ENCODE results near the gene PIGH. TPM values are rescaled to one million over a fixed set of nuclear protein-coding genes. Genes with fewer than 3 reads are reported as not detected.

The PIGH gene
- total and polyA plus RNA-seq, 12 donors = 9.0 to 23.3 (median 10.3) TPM

DNA sequence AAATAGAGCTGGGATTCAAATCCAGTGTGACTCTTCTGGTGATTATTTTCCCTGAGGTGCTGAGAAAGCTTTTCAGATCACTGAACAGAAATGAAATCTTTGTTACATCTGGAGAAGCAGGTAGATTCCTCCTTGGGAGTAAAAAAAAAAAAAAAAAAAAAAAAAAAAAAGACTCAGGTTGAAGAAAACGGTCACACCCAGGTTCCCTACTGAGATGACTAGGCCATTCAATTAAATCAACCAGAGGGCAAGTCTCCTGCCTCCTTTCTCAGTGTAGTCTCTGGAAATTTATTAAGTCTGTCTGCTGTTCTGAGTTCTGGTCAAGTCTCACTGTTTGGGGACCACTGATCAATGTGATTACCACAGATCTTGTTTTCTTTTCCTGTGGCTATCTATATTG is 43.6 kb upstream of the PIGH start:
- TF ChIP-seq, protein P1, sequence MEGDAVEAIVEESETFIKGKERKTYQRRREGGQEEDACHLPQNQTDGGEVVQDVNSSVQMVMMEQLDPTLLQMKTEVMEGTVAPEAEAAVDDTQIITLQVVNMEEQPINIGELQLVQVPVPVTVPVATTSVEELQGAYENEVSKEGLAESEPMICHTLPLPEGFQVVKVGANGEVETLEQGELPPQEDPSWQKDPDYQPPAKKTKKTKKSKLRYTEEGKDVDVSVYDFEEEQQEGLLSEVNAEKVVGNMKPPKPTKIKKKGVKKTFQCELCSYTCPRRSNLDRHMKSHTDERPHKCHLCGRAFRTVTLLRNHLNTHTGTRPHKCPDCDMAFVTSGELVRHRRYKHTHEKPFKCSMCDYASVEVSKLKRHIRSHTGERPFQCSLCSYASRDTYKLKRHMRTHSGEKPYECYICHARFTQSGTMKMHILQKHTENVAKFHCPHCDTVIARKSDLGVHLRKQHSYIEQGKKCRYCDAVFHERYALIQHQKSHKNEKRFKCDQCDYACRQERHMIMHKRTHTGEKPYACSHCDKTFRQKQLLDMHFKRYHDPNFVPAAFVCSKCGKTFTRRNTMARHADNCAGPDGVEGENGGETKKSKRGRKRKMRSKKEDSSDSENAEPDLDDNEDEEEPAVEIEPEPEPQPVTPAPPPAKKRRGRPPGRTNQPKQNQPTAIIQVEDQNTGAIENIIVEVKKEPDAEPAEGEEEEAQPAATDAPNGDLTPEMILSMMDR (IDR thresholded peaks at IDR 0.05) = no peak
- H3K4me3 ChIP-seq = no peak overlapping the region
- no peak for ATAC-seq
- no peaks in the 10 kb centered on the region for H3K27me3 ChIP-seq
- peaks cover 0 to 37% (median 4%) of the 10 kb centered on the region in 9 donors for H3K36me3 ChIP-seq
- WGBS, 2 donors = 67 to 71% methylated on average over 1 of the region's 1 CpG
- H3K27ac ChIP-seq = peak overlapping the region in 1 of 10 donors; percentile 32
- H3K9me3 ChIP-seq = no peaks in the 10 kb centered on the region
- H3K4me1 ChIP-seq = peaks cover 0 to 21% (median 0%) of the 10 kb centered on the region in 9 donors
- intact Hi-C loops (cut with DNase I) = no loop called here
- no peak for DNase-seq

DNA sequence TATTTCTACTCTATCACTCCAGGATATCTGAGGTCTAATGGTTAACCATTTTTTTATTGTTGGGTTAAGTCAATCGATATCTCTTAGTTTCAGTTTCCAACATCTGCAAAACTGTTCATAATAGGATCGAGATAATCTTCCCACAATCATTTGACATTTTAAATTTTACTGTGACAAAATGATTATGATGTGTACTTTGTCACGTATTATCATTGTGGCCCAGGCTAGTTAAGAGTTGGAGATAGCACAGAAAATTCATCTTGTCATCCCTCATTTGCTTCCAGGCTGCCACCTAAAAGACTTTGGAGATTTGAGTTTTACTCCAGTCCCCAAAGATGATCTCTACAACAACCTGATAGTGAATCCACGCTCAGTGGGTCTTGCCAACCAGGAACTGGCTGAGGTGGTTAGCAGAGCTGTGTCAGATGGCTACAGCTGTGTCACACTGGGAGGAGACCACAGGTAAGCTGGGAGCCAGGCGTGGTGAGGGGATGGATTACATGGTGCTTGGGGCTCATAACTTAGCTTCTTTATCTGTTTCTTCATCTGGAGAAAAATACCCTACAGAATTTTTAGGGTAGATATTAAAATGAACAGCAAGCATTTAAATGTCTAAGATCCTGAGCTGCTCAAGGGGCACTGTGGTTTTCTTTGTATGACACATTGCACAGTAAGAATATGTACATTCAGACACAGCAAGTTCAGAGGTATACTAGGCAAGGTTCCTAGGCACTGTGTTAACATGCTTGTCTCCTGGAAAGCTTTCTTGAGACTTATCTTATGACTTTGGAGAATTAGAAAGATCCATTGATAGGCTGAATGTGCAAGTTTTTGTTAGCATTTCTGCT is 42.1 kb upstream of the PIGH start:
- Histone ChIP-seq H3K36me3 (peaks cover 0 to 21% (median 0%) of the 10 kb centered on the region in 9 donors), H3K9me3 (no peaks in the 10 kb centered on the region), H3K4me1 (peaks cover 0 to 21% (median 0%) of the 10 kb centered on the region in 9 donors), H3K27ac (no peak overlapping the region), H3K27me3 (no peaks in the 10 kb centered on the region), H3K4me3 (no peak overlapping the region)
- DNase-seq = no peak
- ATAC-seq = no peak
- TF ChIP-seq, protein P1 (IDR thresholded peaks at IDR 0.05) = no peak
- intact Hi-C loops (cut with DNase I) = no loop called here
- 81 to 90% methylated on average over 5 of the region's 5 CpGs for WGBS, 2 donors

DNA sequence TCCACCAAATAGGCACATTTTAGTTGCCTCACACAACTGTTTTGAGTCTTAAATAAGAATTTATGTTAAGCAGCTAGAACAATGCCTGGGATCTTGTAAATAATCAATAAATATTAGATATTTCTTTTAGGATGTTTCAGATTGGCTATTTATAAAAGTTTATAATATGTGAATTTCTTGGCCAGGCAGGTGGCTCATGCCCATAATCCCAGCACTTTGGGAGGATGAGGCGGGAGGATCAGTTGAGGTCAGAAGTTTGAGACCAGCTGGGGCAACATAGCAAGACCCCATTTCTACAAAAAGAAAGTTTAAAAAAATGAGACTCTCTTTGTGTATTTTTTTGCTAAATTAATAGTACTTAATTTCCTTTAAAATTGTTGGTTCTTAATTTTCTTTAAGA is 41.4 kb upstream of the PIGH start:
- no peak for DNase-seq
- TF ChIP-seq, protein P1 (IDR thresholded peaks at IDR 0.05) = no peak
- no peaks in the 10 kb centered on the region for H3K9me3 ChIP-seq
- 97 to 98% methylated on average over 1 of the region's 1 CpG for WGBS, 2 donors
- intact Hi-C loops (cut with DNase I) = no loop called here
- no peak overlapping the region for H3K4me3 ChIP-seq
- H3K27me3 ChIP-seq = no peaks in the 10 kb centered on the region
- H3K27ac ChIP-seq = no peak overlapping the region
- H3K36me3 ChIP-seq = peaks cover 0 to 15% (median 0%) of the 10 kb centered on the region in 9 donors
- ATAC-seq = no peak
- peaks cover 0 to 25% (median 0%) of the 10 kb centered on the region in 9 donors for H3K4me1 ChIP-seq

DNA sequence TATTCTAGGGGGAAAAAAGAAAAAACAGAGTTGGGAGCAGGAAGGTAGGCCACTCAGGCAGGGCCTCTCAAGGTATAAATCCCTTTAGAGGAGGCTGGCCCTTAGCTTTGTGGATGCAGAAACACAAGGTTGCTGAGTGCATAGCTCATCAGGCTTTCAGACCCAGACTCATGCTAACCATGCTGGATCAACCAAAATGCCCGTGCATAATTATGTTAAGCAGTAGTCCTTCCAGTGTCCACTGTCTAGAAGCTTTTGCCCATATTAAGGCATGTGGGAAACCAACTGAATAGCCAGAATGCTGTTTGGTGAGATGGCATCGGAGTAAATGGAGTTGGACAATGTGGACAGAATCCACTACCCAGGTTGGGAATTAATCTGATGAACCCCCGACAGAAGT is 38.6 kb upstream of the PIGH start:
- Histone ChIP-seq H3K36me3 (no peaks in the 10 kb centered on the region), H3K27me3 (no peaks in the 10 kb centered on the region), H3K9me3 (no peaks in the 10 kb centered on the region), H3K4me1 (peaks cover 0 to 11% (median 0%) of the 10 kb centered on the region in 9 donors), H3K27ac (no peak overlapping the region), H3K4me3 (no peak overlapping the region)
- ATAC-seq (no peak), DNase-seq (no peak)
- WGBS, 2 donors = 88 to 91% methylated on average over 3 of the region's 3 CpGs
- intact Hi-C loops (cut with DNase I) = no loop called here
- TF ChIP-seq, protein P1 (IDR thresholded peaks at IDR 0.05) = no peak

Measured in heart right ventricle (tissue), 16 donors.